ENCODE data around the gene CST6. TPM values are rescaled to one million over a fixed set of nuclear protein-coding genes. Genes with fewer than 3 reads are reported as not detected.

Gene CST6
- total and polyA plus RNA-seq, 2 of the 13 experiments (the other 11 are each of a cell fraction or from before 2014, with no cell fraction given), result not detected

DNA sequence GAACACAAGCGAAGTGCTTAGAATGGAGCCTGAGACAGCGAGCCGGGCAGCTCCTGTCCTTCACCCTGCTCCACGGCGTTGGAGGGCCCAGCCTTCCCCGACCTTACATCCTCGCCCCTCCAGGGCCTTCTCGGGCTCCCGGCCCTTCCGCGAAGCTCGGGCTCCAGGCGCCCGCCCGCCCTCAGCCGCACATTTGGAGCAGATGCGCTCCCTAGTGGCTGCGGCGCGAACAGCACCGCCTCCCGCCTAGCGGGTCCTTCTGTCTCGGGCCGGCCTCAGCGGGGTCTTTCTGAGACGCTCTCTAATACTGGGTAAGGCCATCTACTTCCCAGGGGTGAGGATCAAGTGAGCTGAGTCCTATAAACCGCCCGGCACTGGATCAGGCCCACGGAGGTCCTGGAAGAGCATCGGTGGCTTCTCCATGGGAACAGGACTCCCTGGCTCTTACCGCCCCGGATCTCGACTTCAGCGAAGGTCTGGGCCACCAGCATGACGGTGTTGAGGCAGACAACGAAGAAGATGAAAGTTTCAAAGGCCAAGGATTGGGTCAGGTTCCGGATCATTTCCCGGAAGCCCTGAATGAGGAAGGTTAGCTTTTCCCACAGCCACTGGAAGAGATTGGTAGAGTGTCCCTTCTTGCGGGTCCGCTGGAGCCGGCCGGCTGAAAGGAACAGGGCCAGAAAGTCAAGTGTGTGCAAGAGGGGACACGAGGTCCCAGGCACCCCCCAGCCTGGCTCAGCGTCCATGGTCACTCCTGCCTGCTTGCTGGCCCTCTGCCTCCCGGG, 10.8 kb downstream of the CST6 start (continued):
- no peak for TF ChIP-seq MBNL3 (CRISPR knock-in tag; conservative IDR thresholded peaks at IDR 0.05)
- TF ChIP-seq CSRNP1 (CRISPR knock-in tag; IDR thresholded peaks at IDR 0.05), result no peak
- TF ChIP-seq ZBTB43 (CRISPR knock-in tag; conservative IDR thresholded peaks at IDR 0.05), result no peak
- TF ChIP-seq, protein P1, sequence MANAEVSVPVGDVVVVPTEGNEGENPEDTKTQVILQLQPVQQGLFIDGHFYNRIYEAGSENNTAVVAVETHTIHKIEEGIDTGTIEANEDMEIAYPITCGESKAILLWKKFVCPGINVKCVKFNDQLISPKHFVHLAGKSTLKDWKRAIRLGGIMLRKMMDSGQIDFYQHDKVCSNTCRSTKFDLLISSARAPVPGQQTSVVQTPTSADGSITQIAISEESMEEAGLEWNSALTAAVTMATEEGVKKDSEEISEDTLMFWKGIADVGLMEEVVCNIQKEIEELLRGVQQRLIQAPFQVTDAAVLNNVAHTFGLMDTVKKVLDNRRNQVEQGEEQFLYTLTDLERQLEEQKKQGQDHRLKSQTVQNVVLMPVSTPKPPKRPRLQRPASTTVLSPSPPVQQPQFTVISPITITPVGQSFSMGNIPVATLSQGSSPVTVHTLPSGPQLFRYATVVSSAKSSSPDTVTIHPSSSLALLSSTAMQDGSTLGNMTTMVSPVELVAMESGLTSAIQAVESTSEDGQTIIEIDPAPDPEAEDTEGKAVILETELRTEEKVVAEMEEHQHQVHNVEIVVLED (CRISPR knock-in tag; IDR thresholded peaks at IDR 0.05; ENCODE audit: borderline replicate concordance), result peak; percentile 32; the same call in 1 of the 2 replicates
- TF ChIP-seq ZNF567 (CRISPR knock-in tag; IDR thresholded peaks at IDR 0.05; ENCODE audit: borderline replicate concordance), result no peak
- TF ChIP-seq RXRB (CRISPR knock-in tag; IDR thresholded peaks at IDR 0.05; ENCODE audit: borderline replicate concordance), result peak; percentile 25; the same call in 1 of the 2 replicates
- TF ChIP-seq CCDC6 (CRISPR knock-in tag; IDR thresholded peaks at IDR 0.05), result no peak
- TF ChIP-seq JUND (CRISPR knock-in tag; IDR thresholded peaks at IDR 0.05), result no peak
- TF ChIP-seq UBTF (CRISPR knock-in tag; IDR thresholded peaks at IDR 0.05), result peak; percentile 55
- TF ChIP-seq, protein P2, sequence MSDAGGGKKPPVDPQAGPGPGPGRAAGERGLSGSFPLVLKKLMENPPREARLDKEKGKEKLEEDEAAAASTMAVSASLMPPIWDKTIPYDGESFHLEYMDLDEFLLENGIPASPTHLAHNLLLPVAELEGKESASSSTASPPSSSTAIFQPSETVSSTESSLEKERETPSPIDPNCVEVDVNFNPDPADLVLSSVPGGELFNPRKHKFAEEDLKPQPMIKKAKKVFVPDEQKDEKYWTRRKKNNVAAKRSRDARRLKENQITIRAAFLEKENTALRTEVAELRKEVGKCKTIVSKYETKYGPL (CRISPR knock-in tag; IDR thresholded peaks at IDR 0.05), result no peak
- TF ChIP-seq ZNF263 (CRISPR knock-in tag; IDR thresholded peaks at IDR 0.05), result peak; percentile 38; the same call in 1 of the 2 replicates
- no peak for TF ChIP-seq ZKSCAN5 (CRISPR knock-in tag; IDR thresholded peaks at IDR 0.05)
- no peak for TF ChIP-seq NR2F1 (CRISPR knock-in tag; IDR thresholded peaks at IDR 0.05)
- TF ChIP-seq, protein P3, sequence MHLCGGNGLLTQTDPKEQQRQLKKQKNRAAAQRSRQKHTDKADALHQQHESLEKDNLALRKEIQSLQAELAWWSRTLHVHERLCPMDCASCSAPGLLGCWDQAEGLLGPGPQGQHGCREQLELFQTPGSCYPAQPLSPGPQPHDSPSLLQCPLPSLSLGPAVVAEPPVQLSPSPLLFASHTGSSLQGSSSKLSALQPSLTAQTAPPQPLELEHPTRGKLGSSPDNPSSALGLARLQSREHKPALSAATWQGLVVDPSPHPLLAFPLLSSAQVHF (CRISPR knock-in tag; IDR thresholded peaks at IDR 0.05), result no peak
- no peak for TF ChIP-seq ZNF678 (CRISPR knock-in tag; IDR thresholded peaks at IDR 0.05)
- TF ChIP-seq ZNF276 (CRISPR knock-in tag; IDR thresholded peaks at IDR 0.05; ENCODE audit: low read depth), result no peak
- no peak for TF ChIP-seq ETV6 (CRISPR knock-in tag; conservative IDR thresholded peaks at IDR 0.05)
- TF ChIP-seq ZNF274 (CRISPR knock-in tag; IDR thresholded peaks at IDR 0.05), result 0 out of 2 replicates have a peak, but pooled peaks have one; percentile 48

All from HepG2 (cell line).